GM12878 (cell line): ENCODE results near the gene RGPD5.
"Not testable (repeated sequence)": the region's sequence is repeated elsewhere in the genome, so short reads cannot be mapped to it uniquely, and the experiment has no call there.

Experiments used
- BHLHE40 ChIP-seq, 2 experiments: fragments of 450-650 bp in 1 of 2; IDR thresholded peaks; 2 replicates each; pipeline ENCODE4 v1.6.1; 2011 to 2017; ENCODE audit warnings: low read depth in 2 of 2, borderline replicate concordance in 1 of 2, improper control_type of control experiment in 1 of 2, low read length in 1 of 2, mild to moderate bottlenecking in 1 of 2
- CHD1 ChIP-seq: IDR thresholded peaks from 2 replicates; pipeline ENCODE4 v1.6.1; 2012; ENCODE audit warnings: low read depth, low read length, improper control_type of control experiment
- FOS ChIP-seq: IDR thresholded peaks from 3 replicates; pipeline ENCODE4 v1.6.1; 2011; ENCODE audit warnings: borderline replicate concordance; ENCODE audit not compliant: insufficient read length; ENCODE audit errors: extremely low read depth
- HCFC1 ChIP-seq: fragments of 150-350 bp; IDR thresholded peaks from 2 replicates; pipeline ENCODE4 v1.6.1; 2014; ENCODE audit warnings: low read length
- JUND ChIP-seq: IDR thresholded peaks from 2 replicates; pipeline ENCODE4 v1.6.1; 2012; ENCODE audit warnings: low read depth, mild to moderate bottlenecking, low read length, improper control_type of control experiment, moderate library complexity
- MTA2 ChIP-seq: fragments of 450-650 bp; IDR thresholded peaks from 2 replicates; pipeline ENCODE4 v1.6.1; 2016; ENCODE audit warnings: low read depth, mild to moderate bottlenecking, moderate library complexity
- NFYB ChIP-seq: IDR thresholded peaks from 2 replicates; pipeline ENCODE4 v1.6.1; 2011; ENCODE audit warnings: low read depth, mild to moderate bottlenecking, low read length, improper control_type of control experiment, moderate library complexity; ENCODE audit not compliant: insufficient read depth
- POLR2AphosphoS5 ChIP-seq: IDR thresholded peaks from 2 replicates; pipeline ENCODE4 v1.6.1; 2011; ENCODE audit warnings: mild to moderate bottlenecking, low read length, inconsistent platforms
- RCOR1 ChIP-seq: conservative IDR thresholded peaks from 2 replicates; pipeline ENCODE4 v1.6.1; 2012; ENCODE audit warnings: low read depth, low read length, improper control_type of control experiment
- REST ChIP-seq: IDR thresholded peaks from 2 replicates; pipeline ENCODE4 v1.6.1; 2012; ENCODE audit warnings: mild to moderate bottlenecking, low read depth, low read length
- SMARCA5 ChIP-seq: fragments of 450-650 bp; IDR thresholded peaks from 2 replicates; pipeline ENCODE4 v1.6.1; 2017; ENCODE audit warnings: mild to moderate bottlenecking

DNA sequence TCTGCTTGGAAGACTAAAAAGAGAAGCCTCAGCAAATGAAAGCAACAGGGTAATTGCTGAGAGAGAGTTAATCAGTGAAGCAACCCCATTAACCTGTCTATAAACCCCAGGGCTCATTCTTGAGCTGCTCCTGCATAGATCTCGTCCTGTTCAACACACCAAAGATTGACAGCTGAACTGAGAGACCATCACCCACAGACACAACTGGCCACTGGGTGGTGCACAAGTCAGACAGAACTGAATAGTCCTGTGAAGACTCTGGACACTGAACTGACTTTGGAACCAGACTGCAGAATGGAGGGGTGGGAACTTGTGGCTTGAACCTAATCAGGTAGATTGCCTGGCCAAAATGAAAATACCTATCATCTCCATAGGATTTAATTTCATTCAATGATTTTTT lies 1.4 kb upstream of the RGPD5 start:
- TF ChIP-seq FOS; CHD1; NFYB; RCOR1; REST; JUND; MTA2; POLR2AphosphoS5; HCFC1; BHLHE40 (IDR thresholded peaks at IDR 0.05; ENCODE audit: borderline replicate concordance in 1 of 2, low read depth in 2 of 2, low read length in 1 of 2); SMARCA5: not testable (repeated sequence)
